Measurements from ENCODE around the gene SMOC2. TPM values are rescaled to one million over a fixed set of nuclear protein-coding genes. Genes with fewer than 3 reads are reported as not detected.

Gene SMOC2
- total RNA-seq, 1 donor from 2014 or later = 14.4 TPM

DNA sequence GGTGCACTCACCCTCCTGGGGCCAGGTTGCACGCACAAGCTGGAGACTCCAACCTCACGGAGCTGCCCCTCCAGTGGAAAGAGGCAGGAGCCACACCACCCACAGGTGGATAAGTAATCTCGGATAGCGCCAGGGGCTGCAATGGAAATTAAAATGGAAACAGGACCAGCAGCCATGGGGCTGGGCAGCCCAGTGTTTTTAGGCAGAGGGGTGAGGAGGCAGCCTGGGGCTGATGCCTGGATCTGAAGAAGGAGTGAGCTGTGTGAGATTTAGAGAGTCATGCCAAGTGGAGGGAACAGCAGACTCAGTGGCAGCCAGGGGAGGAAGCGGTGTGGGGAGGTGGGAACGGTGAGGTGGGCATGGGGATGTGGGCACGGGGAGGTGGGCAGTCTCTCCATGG is 275.6 kb downstream of the SMOC2 start:
- peaks cover 23% of the 10 kb centered on the region for H3K27me3 ChIP-seq (ENCODE audit: low read depth)
- DNase-seq = no peak
- H3K36me3 ChIP-seq = no peaks in the 10 kb centered on the region
- H3K4me3 ChIP-seq = no peak overlapping the region
- intact Hi-C loops (cut with micrococcal nuclease) = no loop called here
- H3K27ac ChIP-seq (replicated peaks) = no peak overlapping the region
- TF ChIP-seq, protein P1, sequence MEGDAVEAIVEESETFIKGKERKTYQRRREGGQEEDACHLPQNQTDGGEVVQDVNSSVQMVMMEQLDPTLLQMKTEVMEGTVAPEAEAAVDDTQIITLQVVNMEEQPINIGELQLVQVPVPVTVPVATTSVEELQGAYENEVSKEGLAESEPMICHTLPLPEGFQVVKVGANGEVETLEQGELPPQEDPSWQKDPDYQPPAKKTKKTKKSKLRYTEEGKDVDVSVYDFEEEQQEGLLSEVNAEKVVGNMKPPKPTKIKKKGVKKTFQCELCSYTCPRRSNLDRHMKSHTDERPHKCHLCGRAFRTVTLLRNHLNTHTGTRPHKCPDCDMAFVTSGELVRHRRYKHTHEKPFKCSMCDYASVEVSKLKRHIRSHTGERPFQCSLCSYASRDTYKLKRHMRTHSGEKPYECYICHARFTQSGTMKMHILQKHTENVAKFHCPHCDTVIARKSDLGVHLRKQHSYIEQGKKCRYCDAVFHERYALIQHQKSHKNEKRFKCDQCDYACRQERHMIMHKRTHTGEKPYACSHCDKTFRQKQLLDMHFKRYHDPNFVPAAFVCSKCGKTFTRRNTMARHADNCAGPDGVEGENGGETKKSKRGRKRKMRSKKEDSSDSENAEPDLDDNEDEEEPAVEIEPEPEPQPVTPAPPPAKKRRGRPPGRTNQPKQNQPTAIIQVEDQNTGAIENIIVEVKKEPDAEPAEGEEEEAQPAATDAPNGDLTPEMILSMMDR (IDR thresholded peaks at IDR 0.05; ENCODE audit: borderline replicate concordance) = no peak
- no peaks in the 10 kb centered on the region for H3K4me1 ChIP-seq
- H3K9me3 ChIP-seq (replicated peaks) = no peaks in the 10 kb centered on the region

DNA sequence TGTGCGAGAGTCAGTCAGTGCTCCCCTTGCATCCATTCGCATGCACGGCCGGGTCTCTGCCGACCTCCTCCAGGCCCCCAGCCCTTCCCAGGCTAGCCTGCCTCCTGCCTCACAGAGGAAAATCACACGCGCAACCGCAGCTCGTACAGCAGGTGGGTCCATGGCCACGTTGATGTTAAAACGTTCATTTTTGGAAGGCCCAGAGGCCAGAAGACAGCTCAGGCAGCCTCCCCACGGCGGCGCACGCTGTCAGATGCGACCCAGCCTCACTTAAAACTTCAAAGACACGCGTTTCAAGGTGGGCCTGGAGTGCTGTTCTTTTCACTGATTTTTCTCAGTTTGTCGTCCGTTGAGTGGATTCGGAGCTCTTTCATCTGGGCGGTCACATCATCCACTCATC is 276.5 kb downstream of the SMOC2 start:
- no peaks in the 10 kb centered on the region for H3K36me3 ChIP-seq

More for the DNA sequence above, 276.5 kb downstream of the SMOC2 start:
- TF ChIP-seq, protein P1 (IDR thresholded peaks at IDR 0.05; ENCODE audit: borderline replicate concordance) = no peak
- Histone ChIP-seq H3K9me3 (replicated peaks) (no peaks in the 10 kb centered on the region), H3K4me1 (no peaks in the 10 kb centered on the region), H3K4me3 (no peak overlapping the region), H3K27me3 (ENCODE audit: low read depth) (peaks cover 14% of the 10 kb centered on the region), H3K27ac (replicated peaks) (no peak overlapping the region)
- intact Hi-C loops (cut with micrococcal nuclease) = no loop called here
- DNase-seq = no peak

Other genes starting within 250 kb of the SMOC2 start
- 2.3 TPM for gene DACT2, start 121.4 kb upstream of the SMOC2 start, total RNA-seq